GM23338 (cell line): ENCODE measurements around the gene KIF1A.

Experiments
- CREB1 ChIP-seq: fragments of 250-450 bp; sonication (Bioruptor Pico); IDR thresholded peaks from 2 replicates; pipeline ENCODE4 v1.5.0; 2020; ENCODE audit warnings: low read depth, mild to moderate bottlenecking, moderate library complexity
- EZH2 ChIP-seq: fragments of 200-600 bp; sonication (generic); IDR thresholded peaks from one replicate; pipeline ENCODE4 v1.8.0; 2017; ENCODE audit warnings: antibody characterized with exemption, mild to moderate bottlenecking, low read depth; ENCODE audit not compliant: unreplicated experiment
- EZH2phosphoT487 ChIP-seq: fragments of 200-600 bp; sonication (generic); IDR thresholded peaks from one replicate; pipeline ENCODE4 v1.8.1; 2018; ENCODE audit warnings: antibody characterized with exemption; ENCODE audit not compliant: unreplicated experiment
- JUNB ChIP-seq: IDR thresholded peaks from one replicate; pipeline ENCODE4 v1.6.1; 2016; ENCODE audit warnings: antibody characterized with exemption; ENCODE audit not compliant: unreplicated experiment
- POLR2AphosphoS5 ChIP-seq: IDR thresholded peaks from 2 replicates; pipeline ENCODE4 v1.6.1; 2016; ENCODE audit warnings: antibody characterized with exemption, low read depth
- STAT1 ChIP-seq: IDR thresholded peaks from one replicate; pipeline ENCODE4 v1.6.1; 2016; ENCODE audit warnings: antibody characterized with exemption; ENCODE audit not compliant: unreplicated experiment
- ZNF114 ChIP-seq: fragments of 250-450 bp; sonication (Bioruptor Pico); IDR thresholded peaks from 2 replicates; pipeline ENCODE4 v1.5.0; 2020; ENCODE audit warnings: mild to moderate bottlenecking, moderate library complexity
- TF ChIP-seq, protein P1 (sequence below), 2 experiments: fragments of 200-600 bp in 1 of 2; sonication (generic) in 1 of 2; conservative IDR thresholded peaks; 2 replicates each; pipeline versions ENCODE4 v1.5.1 to v1.6.1; 2016 to 2017; ENCODE audit warnings: antibody characterized with exemption in 2 of 2, low read depth in 2 of 2, mild to moderate bottlenecking in 2 of 2, moderate library complexity in 1 of 2
- TF ChIP-seq, protein P2 (sequence below): IDR thresholded peaks from 2 replicates; pipeline ENCODE4 v1.6.1; 2016; ENCODE audit warnings: antibody characterized with exemption

DNA sequence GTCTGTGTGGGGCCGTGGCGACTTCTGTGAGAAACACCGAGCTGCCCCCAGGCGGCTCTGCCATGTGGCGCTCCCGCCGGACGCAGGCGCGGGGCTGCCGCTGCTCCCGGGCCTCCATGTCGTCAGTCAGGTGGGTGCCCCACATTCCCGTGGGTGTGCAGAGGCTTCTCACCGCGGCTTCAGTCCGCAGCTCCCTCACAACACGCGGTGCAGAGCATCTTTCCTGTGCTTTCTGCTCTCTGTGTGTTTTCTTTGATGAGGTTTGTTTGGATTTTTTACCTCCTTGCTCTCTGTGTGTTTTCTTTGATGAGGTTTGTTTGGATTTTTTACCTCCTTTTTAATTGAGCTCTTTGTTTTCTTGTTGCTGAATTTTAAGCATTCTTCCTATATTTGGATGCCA lies 115.4 kb downstream of the KIF1A start:
- TF ChIP-seq EZH2 (no peak), CREB1 (CRISPR knock-in tag) (no peak), STAT1 (no peak), ZNF114 (no peak), POLR2AphosphoS5 (no peak), EZH2phosphoT487 (no peak), JUNB (no peak)
- TF ChIP-seq, protein P1, sequence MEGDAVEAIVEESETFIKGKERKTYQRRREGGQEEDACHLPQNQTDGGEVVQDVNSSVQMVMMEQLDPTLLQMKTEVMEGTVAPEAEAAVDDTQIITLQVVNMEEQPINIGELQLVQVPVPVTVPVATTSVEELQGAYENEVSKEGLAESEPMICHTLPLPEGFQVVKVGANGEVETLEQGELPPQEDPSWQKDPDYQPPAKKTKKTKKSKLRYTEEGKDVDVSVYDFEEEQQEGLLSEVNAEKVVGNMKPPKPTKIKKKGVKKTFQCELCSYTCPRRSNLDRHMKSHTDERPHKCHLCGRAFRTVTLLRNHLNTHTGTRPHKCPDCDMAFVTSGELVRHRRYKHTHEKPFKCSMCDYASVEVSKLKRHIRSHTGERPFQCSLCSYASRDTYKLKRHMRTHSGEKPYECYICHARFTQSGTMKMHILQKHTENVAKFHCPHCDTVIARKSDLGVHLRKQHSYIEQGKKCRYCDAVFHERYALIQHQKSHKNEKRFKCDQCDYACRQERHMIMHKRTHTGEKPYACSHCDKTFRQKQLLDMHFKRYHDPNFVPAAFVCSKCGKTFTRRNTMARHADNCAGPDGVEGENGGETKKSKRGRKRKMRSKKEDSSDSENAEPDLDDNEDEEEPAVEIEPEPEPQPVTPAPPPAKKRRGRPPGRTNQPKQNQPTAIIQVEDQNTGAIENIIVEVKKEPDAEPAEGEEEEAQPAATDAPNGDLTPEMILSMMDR (conservative IDR thresholded peaks at IDR 0.05; ENCODE audit: low read depth in 2 of 2) = no peak
- TF ChIP-seq, protein P2, sequence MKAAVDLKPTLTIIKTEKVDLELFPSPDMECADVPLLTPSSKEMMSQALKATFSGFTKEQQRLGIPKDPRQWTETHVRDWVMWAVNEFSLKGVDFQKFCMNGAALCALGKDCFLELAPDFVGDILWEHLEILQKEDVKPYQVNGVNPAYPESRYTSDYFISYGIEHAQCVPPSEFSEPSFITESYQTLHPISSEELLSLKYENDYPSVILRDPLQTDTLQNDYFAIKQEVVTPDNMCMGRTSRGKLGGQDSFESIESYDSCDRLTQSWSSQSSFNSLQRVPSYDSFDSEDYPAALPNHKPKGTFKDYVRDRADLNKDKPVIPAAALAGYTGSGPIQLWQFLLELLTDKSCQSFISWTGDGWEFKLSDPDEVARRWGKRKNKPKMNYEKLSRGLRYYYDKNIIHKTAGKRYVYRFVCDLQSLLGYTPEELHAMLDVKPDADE = no peak
